IPS-15b (cell line): Measurements from ENCODE around the gene GPC6.

ENCODE experiments used
- H3K27me3 ChIP-seq: one replicate; pipeline ENCODE4 v1.6.1; 2013; ENCODE audit warnings: low read length; ENCODE audit not compliant: control insufficient read depth, insufficient read depth
- H3K36me3 ChIP-seq: one replicate; pipeline ENCODE4 v1.6.1; 2013; ENCODE audit warnings: low read length; ENCODE audit not compliant: control insufficient read depth, insufficient read depth
- H3K4me1 ChIP-seq: one replicate; pipeline ENCODE4 v1.6.1; 2013; ENCODE audit warnings: mild to moderate bottlenecking, low read length; ENCODE audit not compliant: control insufficient read depth, insufficient read depth
- H3K4me3 ChIP-seq: one replicate; pipeline ENCODE4 v1.5.1; 2013; ENCODE audit warnings: low read depth, low read length
- H3K9ac ChIP-seq: one replicate; pipeline ENCODE4 v1.6.1; 2013; ENCODE audit warnings: low read depth, mild to moderate bottlenecking, low read length
- H3K9me3 ChIP-seq: one replicate; pipeline ENCODE4 v1.6.1; 2013; ENCODE audit warnings: mild to moderate bottlenecking, low read length; ENCODE audit not compliant: control insufficient read depth, insufficient read depth

Gene GPC6

DNA sequence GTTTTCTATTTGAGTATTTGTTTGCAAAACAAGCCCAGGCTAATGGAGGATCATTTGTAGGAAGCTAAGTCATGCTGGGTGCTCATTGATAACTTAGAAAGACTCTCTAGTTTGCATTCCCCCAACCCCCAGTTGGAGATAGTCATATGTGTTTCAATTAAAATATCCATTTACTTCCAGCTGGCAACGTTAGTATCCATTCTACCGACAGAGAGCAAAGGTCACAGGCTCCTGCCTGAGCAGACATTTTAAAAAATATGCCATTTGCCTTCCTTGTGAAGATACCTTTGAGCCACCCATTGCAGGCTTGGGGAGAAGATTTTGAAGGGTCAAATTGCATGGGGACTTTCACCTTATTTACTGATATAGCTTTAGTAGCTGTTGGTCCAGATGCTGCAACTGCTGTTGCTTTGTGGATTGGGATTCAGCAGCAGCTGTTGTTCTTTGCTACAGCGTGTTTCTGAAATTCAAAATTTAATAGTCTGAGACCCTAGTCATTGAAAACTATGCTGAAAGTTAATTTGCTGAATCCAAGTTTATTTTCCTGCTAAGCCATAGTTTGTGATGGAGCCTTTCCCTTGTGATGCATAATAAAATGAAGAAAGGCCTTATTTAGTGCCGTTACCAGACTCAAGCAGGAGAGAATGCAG, 335.1 kb downstream of the GPC6 start:
- Histone ChIP-seq H3K27me3 (no peaks in the 10 kb centered on the region), H3K4me3 (no peak overlapping the region), H3K9ac (no peak overlapping the region), H3K9me3 (no peaks in the 10 kb centered on the region), H3K4me1 (peaks cover 27% of the 10 kb centered on the region), H3K36me3 (no peaks in the 10 kb centered on the region)

DNA sequence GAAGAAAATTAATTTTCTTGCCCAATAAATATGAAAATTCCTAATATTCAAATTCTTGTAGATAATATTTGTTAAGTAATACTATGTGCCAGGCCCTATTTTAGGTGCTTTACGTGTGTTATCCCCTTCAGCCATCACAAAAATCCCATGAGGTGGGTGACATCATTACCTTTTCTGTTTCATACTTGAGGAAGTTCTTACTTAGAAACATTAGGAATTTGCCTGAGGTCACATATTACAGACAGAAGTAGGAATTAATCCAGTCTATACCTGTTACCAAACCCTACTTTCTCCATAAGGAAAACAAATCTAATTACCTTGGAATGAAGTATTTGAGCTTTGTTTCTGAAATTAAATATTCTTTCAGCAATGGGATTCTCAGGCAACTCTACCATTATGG, 336.1 kb downstream of the GPC6 start:
- Histone ChIP-seq H3K36me3 (no peaks in the 10 kb centered on the region), H3K9me3 (no peaks in the 10 kb centered on the region), H3K27me3 (no peaks in the 10 kb centered on the region), H3K4me1 (peaks cover 27% of the 10 kb centered on the region), H3K4me3 (no peak overlapping the region), H3K9ac (no peak overlapping the region)

DNA sequence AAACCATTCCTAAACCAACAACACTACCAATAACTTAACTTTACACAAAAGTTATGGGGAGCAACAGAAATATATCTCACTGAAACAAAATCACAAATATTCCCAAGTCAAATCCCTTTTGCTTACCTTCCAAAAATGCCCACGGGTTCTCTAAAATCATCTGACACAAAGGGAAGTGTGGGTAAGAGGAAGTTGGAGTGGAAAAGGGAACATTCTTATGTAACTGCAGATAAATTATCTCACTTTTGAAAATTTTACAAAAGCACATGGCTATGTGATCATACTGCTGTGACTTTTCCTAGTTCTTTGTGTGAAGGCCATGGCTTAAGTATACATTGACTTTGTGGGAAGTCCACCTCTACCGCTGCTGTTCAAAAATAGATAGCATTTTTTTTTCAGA, 350.5 kb downstream of the GPC6 start:
- Histone ChIP-seq H3K4me1 (no peaks in the 10 kb centered on the region), H3K9me3 (no peaks in the 10 kb centered on the region), H3K27me3 (no peaks in the 10 kb centered on the region), H3K36me3 (no peaks in the 10 kb centered on the region), H3K4me3 (no peak overlapping the region), H3K9ac (no peak overlapping the region)

DNA sequence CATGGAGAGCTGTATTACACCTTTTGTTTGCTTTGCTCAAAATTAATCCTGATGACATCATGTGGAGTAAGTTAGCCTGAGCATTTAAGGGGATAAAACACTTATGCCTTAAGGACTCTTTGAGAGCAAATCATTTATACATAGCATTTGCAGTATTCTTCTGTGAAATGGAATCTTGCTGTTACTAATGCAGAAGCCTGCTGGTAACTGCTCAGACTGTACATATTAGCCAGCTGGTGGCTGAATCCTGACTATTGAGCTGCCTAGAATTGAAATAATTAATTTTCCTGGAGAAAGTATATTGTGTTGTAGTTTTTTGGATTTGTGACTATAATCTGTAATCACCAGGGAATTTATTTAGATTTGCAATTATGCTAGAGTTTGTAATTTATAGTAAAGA, 363.2 kb downstream of the GPC6 start:
- H3K9ac ChIP-seq, result no peak overlapping the region
- H3K4me1 ChIP-seq, result no peaks in the 10 kb centered on the region
- H3K9me3 ChIP-seq, result no peaks in the 10 kb centered on the region
- no peaks in the 10 kb centered on the region for H3K36me3 ChIP-seq
- no peak overlapping the region for H3K4me3 ChIP-seq
- H3K27me3 ChIP-seq, result no peaks in the 10 kb centered on the region

DNA sequence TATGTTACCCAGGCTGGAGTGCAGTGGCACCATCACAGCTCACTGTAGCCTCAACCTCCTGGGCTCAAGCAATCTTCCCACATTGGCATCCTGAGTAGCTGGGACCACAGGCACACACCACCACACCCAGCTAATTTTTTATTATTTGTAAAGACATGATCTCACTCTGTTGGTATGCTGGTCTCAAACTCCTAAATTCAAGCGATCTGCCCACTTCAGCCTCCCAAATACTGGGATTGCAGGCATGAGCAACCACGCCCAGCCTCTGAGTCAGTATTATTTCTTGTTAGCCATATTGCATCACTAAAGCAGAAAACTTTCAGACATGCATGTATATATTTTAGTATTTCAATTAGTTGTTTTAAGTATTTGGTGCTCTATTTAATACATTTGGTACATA, 376.4 kb downstream of the GPC6 start:
- Histone ChIP-seq H3K9ac (no peak overlapping the region), H3K4me3 (no peak overlapping the region), H3K4me1 (no peaks in the 10 kb centered on the region), H3K36me3 (no peaks in the 10 kb centered on the region), H3K27me3 (no peaks in the 10 kb centered on the region), H3K9me3 (no peaks in the 10 kb centered on the region)

DNA sequence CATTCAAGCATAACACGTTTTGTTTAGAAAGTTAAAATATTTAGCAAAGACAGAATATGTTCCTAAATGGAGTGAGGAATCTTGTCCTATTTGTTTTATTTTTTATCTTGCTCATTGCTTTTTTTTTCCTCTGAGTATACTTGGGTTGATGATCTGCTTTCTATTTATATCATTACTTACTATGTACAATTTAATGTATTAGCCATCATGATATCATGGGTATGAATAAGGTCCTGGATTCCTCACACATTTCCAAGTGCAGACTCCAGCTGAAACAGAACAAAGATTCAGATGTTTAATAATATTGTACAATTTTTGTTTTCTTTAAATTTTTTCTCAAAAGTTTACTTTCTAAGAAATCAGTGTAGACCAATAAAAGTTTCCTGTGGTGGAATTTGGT, 388.2 kb downstream of the GPC6 start:
- H3K4me3 ChIP-seq, result no peak overlapping the region
- H3K4me1 ChIP-seq, result no peaks in the 10 kb centered on the region
- H3K36me3 ChIP-seq, result no peaks in the 10 kb centered on the region
- no peaks in the 10 kb centered on the region for H3K9me3 ChIP-seq
- no peaks in the 10 kb centered on the region for H3K27me3 ChIP-seq
- no peak overlapping the region for H3K9ac ChIP-seq

DNA sequence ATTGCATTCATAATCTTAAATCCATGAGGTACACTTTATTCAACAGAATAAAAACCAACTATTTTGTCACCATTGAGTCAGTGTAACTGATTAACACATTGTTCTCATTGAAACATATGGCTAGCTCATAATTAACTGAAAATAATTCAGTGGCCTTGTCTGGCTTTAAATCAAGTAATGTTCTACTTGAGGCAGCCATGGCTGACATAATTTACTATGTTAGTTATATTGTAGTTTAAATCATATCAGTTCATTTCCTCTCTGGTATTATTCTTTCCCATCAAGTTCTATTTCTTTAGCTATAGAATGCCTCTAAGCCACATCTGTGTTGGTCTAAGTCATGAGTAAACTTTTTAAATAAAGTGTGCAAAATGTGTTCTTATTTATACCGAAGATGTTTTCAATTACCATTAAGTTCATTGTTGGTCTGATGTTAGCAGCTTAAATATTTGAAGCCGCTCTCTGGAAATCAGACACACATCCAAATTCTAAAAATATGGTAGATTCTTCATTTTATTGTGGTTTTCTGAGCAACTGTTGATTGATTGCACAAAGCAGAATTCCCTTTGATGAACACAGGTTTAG, 393.7 kb downstream of the GPC6 start:
- Histone ChIP-seq H3K9me3 (no peaks in the 10 kb centered on the region), H3K4me1 (peaks cover 2% of the 10 kb centered on the region), H3K4me3 (no peak overlapping the region), H3K27me3 (no peaks in the 10 kb centered on the region), H3K36me3 (no peaks in the 10 kb centered on the region), H3K9ac (no peak overlapping the region)

DNA sequence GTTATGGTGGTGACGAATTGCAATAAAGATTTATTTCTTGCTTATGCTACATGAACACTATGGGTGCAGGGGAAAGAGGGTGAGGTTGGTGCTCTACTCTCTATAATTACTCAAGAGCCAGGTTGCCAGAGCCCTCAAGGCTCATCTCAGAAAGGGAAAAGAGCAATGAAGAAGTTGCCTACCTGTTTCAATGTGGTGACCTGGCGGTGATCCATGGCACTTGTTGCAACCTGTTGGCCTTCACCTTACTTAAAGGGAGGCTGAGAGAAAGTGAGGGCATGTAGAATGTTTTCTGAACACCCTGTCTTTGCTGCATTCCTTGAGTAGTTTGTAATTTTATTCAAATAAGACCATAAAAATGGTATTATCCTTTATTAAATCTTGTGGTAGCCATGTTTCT, 394.4 kb downstream of the GPC6 start:
- H3K9me3 ChIP-seq, result no peaks in the 10 kb centered on the region
- no peaks in the 10 kb centered on the region for H3K36me3 ChIP-seq

DNA sequence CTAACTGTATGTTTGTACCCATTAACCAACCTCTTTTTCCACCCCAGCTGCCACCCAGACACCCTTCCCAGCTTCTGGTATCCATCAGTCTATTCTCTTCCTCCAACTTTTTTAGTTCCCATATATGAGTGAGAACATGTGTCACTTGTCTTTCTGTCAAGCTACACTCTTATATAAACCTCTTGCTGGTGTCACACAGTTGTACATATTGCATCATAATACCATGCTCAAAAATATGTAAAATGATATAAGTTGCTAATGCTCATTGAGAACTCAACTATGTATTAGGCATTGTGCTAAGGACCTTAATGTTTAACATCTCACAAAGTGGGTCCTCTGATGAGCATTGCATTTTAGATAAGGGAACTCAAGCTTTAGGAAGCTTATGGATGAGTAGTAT, 395.4 kb downstream of the GPC6 start:
- H3K4me1 ChIP-seq, result peaks cover 5% of the 10 kb centered on the region
- H3K9me3 ChIP-seq, result no peaks in the 10 kb centered on the region
- H3K27me3 ChIP-seq, result no peaks in the 10 kb centered on the region
- H3K36me3 ChIP-seq, result no peaks in the 10 kb centered on the region
- no peak overlapping the region for H3K4me3 ChIP-seq
- no peak overlapping the region for H3K9ac ChIP-seq

More for the DNA sequence above, 394.4 kb downstream of the GPC6 start:
- Histone ChIP-seq H3K4me3 (no peak overlapping the region), H3K27me3 (no peaks in the 10 kb centered on the region), H3K4me1 (peaks cover 5% of the 10 kb centered on the region), H3K9ac (no peak overlapping the region)

DNA sequence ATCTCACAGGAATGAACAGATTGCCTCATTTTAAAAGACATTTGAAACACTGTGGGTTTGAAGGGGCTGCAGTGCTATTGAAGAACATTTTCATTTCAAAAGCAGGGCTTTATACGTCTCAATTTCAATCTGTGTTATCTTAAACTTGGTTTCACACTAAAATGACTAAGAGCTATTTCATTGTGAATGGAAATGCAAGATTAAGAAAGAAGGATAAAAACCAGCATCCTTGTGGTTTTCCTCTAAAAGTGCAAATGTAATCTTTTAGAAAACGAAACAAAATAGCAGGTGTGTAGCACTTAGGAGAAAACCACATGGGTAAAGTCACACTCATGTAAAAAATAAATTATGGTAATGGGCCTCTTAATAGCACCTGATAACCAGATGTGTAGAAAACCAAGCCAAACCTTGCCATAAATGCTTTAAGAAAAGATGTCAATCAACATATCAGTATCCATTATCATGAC, 397.7 kb downstream of the GPC6 start:
- Histone ChIP-seq H3K9ac (no peak overlapping the region), H3K4me1 (peaks cover 11% of the 10 kb centered on the region), H3K36me3 (no peaks in the 10 kb centered on the region), H3K4me3 (no peak overlapping the region), H3K27me3 (no peaks in the 10 kb centered on the region), H3K9me3 (no peaks in the 10 kb centered on the region)

DNA sequence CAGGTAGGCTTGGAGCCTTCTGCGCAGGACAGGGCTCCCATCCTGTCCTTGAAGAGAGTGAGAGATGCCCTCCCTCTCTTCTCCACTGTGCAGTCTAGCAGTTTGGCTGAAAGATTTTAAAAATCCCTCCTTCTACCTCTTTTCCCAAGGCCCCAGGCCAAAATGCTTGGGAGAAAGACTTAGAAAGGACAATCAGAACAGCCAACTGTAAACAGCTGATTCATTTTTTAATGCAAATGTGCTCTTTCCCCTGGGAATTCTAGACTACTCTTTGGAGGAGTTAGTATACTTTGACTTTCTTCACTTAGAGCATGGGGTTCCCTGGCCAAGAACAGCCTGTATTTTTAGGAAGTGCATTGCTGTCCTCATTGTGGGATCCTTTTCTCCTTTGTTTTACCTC, 398.9 kb downstream of the GPC6 start:
- H3K9ac ChIP-seq, result no peak overlapping the region
- no peaks in the 10 kb centered on the region for H3K27me3 ChIP-seq
- H3K36me3 ChIP-seq, result no peaks in the 10 kb centered on the region
- H3K9me3 ChIP-seq, result no peaks in the 10 kb centered on the region
- H3K4me1 ChIP-seq, result peaks cover 11% of the 10 kb centered on the region
- no peak overlapping the region for H3K4me3 ChIP-seq

DNA sequence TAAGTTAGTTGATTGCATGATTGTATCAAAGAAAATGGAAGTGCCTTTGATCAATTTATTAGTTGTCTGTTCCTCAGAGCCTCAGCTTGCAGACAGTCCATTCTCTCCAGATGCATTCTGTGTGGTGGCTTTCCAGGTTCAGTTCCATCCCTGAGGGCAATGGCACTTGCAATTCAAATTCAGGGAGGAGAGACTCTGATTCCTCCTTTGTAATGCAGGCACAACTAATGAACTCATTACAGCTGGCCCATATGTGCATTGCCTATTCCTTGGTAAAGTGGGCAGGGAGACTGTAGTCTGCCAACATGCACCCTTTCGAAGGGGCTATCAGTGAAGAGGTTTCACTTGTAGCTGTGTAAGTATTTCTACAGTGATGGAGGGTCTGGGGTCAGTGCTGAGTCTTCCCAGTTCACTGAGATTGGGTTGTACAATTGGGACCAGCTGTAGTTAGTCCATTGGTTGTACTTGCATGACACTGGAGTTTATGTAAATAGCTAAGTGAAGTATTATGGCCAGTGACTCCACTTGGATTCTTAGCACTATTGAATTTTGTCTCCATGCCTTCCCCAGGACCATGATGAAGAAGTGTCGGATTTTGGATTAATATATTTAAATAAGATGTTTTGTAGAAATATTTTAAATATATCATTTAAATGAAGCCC, 401.7 kb downstream of the GPC6 start:
- Histone ChIP-seq H3K9me3 (no peaks in the 10 kb centered on the region), H3K4me1 (peaks cover 11% of the 10 kb centered on the region)

More for the DNA sequence above, 401.7 kb downstream of the GPC6 start:
- Histone ChIP-seq H3K36me3 (no peaks in the 10 kb centered on the region), H3K9ac (no peak overlapping the region), H3K4me3 (no peak overlapping the region), H3K27me3 (no peaks in the 10 kb centered on the region)
